ENCODE measurements around the gene FASN. TPM values are rescaled to one million over a fixed set of nuclear protein-coding genes. Genes with fewer than 3 reads are reported as not detected.

The FASN gene
- total RNA-seq, 4 donors from 2014 or later, result 30.3 to 63.6 (median 44.8) TPM

DNA sequence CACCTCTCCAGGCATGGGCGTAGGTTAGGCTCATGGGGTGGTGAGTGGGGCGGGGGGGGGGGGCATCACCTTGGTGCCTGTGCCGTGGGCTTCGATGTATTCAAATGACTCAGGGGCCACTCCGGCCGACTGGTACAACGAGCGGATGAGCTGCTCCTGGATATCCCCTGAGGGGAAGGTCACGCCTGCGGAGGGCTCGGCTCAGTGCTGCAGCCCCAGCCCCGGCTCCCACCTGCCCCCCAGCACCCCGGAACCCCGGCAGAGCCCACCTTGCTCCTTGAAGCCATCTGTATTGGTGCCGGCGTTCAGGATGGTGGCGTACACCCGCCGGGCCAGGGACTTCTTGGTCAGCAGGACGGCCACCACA, 5.4 kb downstream of the FASN start:
- intact Hi-C loops (cut with DNase I), result no loop called here

GRCh38 chr17:82092094-82092586, 5.9 kb downstream of the FASN start:
- Histone ChIP-seq H3K4me1 (peaks cover 9 to 17% (median 15%) of the 10 kb centered on the region in 4 donors), H3K27ac (replicated peaks in 1 of 4) (no peak overlapping the region), H3K4me3 (no peak overlapping the region), H3K9me3 (no peaks in the 10 kb centered on the region), H3K27me3 (no peaks in the 10 kb centered on the region), H3K36me3 (peaks cover 70 to 91% (median 90%) of the 10 kb centered on the region in 4 donors)
- 91% methylated on average over 4 of the region's 23 CpGs for WGBS
- DNase-seq (ENCODE audit: extremely low spot score), result no peak
- intact Hi-C loops (cut with DNase I), result no loop called here
- no peak for TF ChIP-seq POLR2AphosphoS5 (IDR thresholded peaks at IDR 0.05)

More for the DNA sequence above, 5.4 kb downstream of the FASN start:
- 95% methylated on average over 19 of the region's 20 CpGs for WGBS
- H3K27me3 ChIP-seq, result no peaks in the 10 kb centered on the region
- peaks cover 13 to 21% (median 19%) of the 10 kb centered on the region in 4 donors for H3K4me1 ChIP-seq
- H3K9me3 ChIP-seq, result no peaks in the 10 kb centered on the region
- TF ChIP-seq EP300 (IDR thresholded peaks at IDR 0.05), result no peak
- H3K4me3 ChIP-seq, result no peak overlapping the region
- H3K27ac ChIP-seq (replicated peaks in 1 of 4), result no peak overlapping the region
- H3K36me3 ChIP-seq, result peaks cover 66 to 87% (median 85%) of the 10 kb centered on the region in 4 donors
- no peak for DNase-seq (ENCODE audit: extremely low spot score)

DNA sequence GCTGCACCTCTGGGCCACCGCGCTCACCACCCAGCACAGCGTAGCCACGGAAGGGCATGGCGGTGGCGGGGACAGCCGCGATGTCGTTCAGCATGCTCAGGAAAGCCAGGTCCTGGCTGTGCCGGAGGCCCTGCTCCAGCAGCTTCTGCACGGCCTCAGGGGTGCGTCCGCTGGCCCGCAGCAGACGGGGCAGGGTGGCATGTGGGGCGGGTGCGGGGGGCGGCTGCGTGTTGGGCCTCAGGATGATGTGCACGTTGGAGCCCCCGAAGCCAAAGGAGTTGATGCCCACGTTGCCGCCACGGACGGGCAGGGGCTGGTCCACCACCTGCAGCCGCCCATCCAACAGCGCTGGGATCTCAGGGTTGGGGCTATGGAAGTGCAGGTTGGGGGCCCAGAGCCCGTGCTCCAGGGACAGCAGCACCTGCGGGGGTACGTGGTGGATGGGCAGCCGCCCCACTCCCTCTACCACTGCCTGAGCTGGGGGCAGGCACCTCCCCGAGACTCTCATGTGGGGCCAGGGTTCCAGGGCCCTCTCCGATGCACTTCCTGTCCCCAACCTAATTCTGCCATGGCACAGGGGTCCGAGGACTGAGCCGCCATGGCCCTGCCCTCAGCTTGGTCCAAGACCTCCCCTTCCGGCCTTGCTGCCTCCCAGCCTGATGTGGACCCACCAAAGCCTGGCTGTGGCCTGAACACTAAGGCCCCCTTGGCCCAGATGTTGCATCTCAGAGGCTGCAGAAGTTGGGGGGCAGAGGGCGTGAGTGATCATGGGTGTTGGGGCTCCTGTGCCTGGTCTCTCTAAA, 6.6 kb downstream of the FASN start:
- no peaks in the 10 kb centered on the region for H3K27me3 ChIP-seq
- no peak overlapping the region for H3K4me3 ChIP-seq
- DNase-seq (ENCODE audit: extremely low spot score), result no peak
- intact Hi-C loops (cut with DNase I), result no loop called here
- H3K9me3 ChIP-seq, result no peaks in the 10 kb centered on the region
- TF ChIP-seq EP300 (IDR thresholded peaks at IDR 0.05) (no peak), POLR2AphosphoS5 (IDR thresholded peaks at IDR 0.05) (no peak), CTCF (IDR thresholded peaks at IDR 0.05) (no peak), POLR2A (IDR thresholded peaks at IDR 0.05; ENCODE audit: low read depth) (no peak)
- peaks cover 3 to 10% (median 8%) of the 10 kb centered on the region in 4 donors for H3K4me1 ChIP-seq
- 93% methylated on average over 20 of the region's 37 CpGs for WGBS
- H3K27ac ChIP-seq (replicated peaks in 1 of 4), result no peak overlapping the region
- peaks cover 75 to 98% (median 97%) of the 10 kb centered on the region in 4 donors for H3K36me3 ChIP-seq

- intact Hi-C loops (cut with DNase I), result no loop called here
- no peaks in the 10 kb centered on the region for H3K27me3 ChIP-seq
- no peak overlapping the region for H3K4me3 ChIP-seq
- whole genome bisulfite sequencing, result 93% methylated on average over 11 of the region's 29 CpGs
- no peak for TF ChIP-seq EP300 (IDR thresholded peaks at IDR 0.05)
- no peak for TF ChIP-seq POLR2A (IDR thresholded peaks at IDR 0.05; ENCODE audit: low read depth)
- TF ChIP-seq POLR2AphosphoS5 (IDR thresholded peaks at IDR 0.05), result no peak
- no peak for TF ChIP-seq CTCF (IDR thresholded peaks at IDR 0.05)
- no peak for DNase-seq (ENCODE audit: extremely low spot score)
- H3K9me3 ChIP-seq, result no peaks in the 10 kb centered on the region
- peaks cover 81 to 100% (median 100%) of the 10 kb centered on the region in 4 donors for H3K36me3 ChIP-seq
- peaks cover 0 to 2% (median under 1%) of the 10 kb centered on the region in 4 donors for H3K4me1 ChIP-seq
- H3K27ac ChIP-seq (replicated peaks in 1 of 4), result no peak overlapping the region
These were observed 7.3 kb downstream of the FASN start for GRCh38 chr17:82090549-82091263.

- Histone ChIP-seq H3K9me3 (no peaks in the 10 kb centered on the region), H3K36me3 (peaks cover 84 to 100% (median 100%) of the 10 kb centered on the region in 4 donors), H3K4me1 (no peaks in the 10 kb centered on the region), H3K27ac (replicated peaks in 1 of 4) (no peak overlapping the region), H3K27me3 (no peaks in the 10 kb centered on the region), H3K4me3 (no peak overlapping the region)
- WGBS, result 90% methylated on average over 10 of the region's 29 CpGs
- no peak for DNase-seq (ENCODE audit: extremely low spot score)
- TF ChIP-seq POLR2AphosphoS5 (IDR thresholded peaks at IDR 0.05), result no peak
- no peak for TF ChIP-seq POLR2A (IDR thresholded peaks at IDR 0.05; ENCODE audit: low read depth)
- no peak for TF ChIP-seq CTCF (IDR thresholded peaks at IDR 0.05)
- TF ChIP-seq EP300 (IDR thresholded peaks at IDR 0.05), result no peak
- intact Hi-C loops (cut with DNase I), result no loop called here
These were observed 8.1 kb downstream of the FASN start for GRCh38 chr17:82089723-82090548.
